Liver (tissue), 9 donors: ENCODE measurements around the gene DPPA2. TPM values are rescaled to one million over a fixed set of nuclear protein-coding genes. Genes with fewer than 3 reads are reported as not detected.

Source experiments
- DNase-seq: peaks from one replicate; pipeline ENCODE4 v3.0.0-alpha.2; 2017; ENCODE audit warnings: low spot score
- H3K27ac ChIP-seq, 2 donors: one replicate each; pipeline ENCODE4 v1.7.0; 2013; ENCODE audit warnings: inconsistent platforms in 2 of 2, low read length in 2 of 2, control low read depth in 1 of 2, low read depth in 1 of 2, mild to moderate bottlenecking in 1 of 2
- H3K27me3 ChIP-seq, 4 donors: one replicate each; pipeline versions ENCODE4 v1.6.1 to v1.7.0; 2013; ENCODE audit warnings: low read length in 3 of 4, inconsistent platforms in 1 of 4, mild to moderate bottlenecking in 1 of 4, moderate library complexity in 1 of 4; ENCODE audit not compliant: control insufficient read depth in 4 of 4, insufficient read depth in 4 of 4
- H3K36me3 ChIP-seq, 4 donors: one replicate each; pipeline versions ENCODE4 v1.6.1 to v1.7.0; 2013; ENCODE audit warnings: low read length in 3 of 4, mild to moderate bottlenecking in 3 of 4, low read depth in 1 of 4, moderate library complexity in 1 of 4; ENCODE audit not compliant: control insufficient read depth in 4 of 4, insufficient read depth in 3 of 4
- H3K4me1 ChIP-seq, 4 donors: one replicate each; pipeline versions ENCODE4 v1.6.1 to v1.7.0; 2013; ENCODE audit warnings: low read length in 3 of 4, mild to moderate bottlenecking in 3 of 4, moderate library complexity in 1 of 4; ENCODE audit not compliant: control insufficient read depth in 4 of 4, insufficient read depth in 4 of 4
- H3K4me3 ChIP-seq, 3 donors: one replicate each; pipeline versions ENCODE4 v1.6.1 to v1.7.0; 2013; ENCODE audit warnings: low read length in 3 of 3, control low read depth in 1 of 3, low read depth in 1 of 3, mild to moderate bottlenecking in 1 of 3
- H3K9ac ChIP-seq, 2 donors: one replicate each; pipeline ENCODE4 v1.7.0; 2013; ENCODE audit warnings: low read length in 2 of 2, mild to moderate bottlenecking in 2 of 2, moderate library complexity in 2 of 2, control low read depth in 1 of 2, low read depth in 1 of 2
- H3K9me3 ChIP-seq, 4 donors: one replicate each; pipeline versions ENCODE4 v1.6.1 to v1.7.0; 2013; ENCODE audit warnings: low read length in 3 of 4; ENCODE audit not compliant: control insufficient read depth in 4 of 4
- EGR1 ChIP-seq, 2 donors: IDR thresholded peaks; 2 replicates each; pipeline ENCODE4 v1.6.1; 2016 to 2018; ENCODE audit warnings: antibody characterized with exemption in 2 of 2, low read depth in 2 of 2
- FOXA1 ChIP-seq: IDR thresholded peaks from 2 replicates; pipeline ENCODE4 v1.6.1; 2016; ENCODE audit warnings: antibody characterized with exemption
- FOXA2 ChIP-seq: IDR thresholded peaks from 2 replicates; pipeline ENCODE4 v1.6.1; 2016; ENCODE audit warnings: antibody characterized with exemption
- GABPA ChIP-seq, 2 donors: IDR thresholded peaks in 1 of 2; conservative IDR thresholded peaks in 1 of 2; 2 replicates each; pipeline ENCODE4 v1.6.1; 2016; ENCODE audit warnings: antibody characterized with exemption in 2 of 2, mild to moderate bottlenecking in 1 of 2, moderate library complexity in 1 of 2
- HNF4A ChIP-seq, 2 donors: conservative IDR thresholded peaks; 2 replicates each; pipeline ENCODE4 v1.6.1; 2016; ENCODE audit warnings: antibody characterized with exemption in 2 of 2, mild to moderate bottlenecking in 2 of 2
- HNF4G ChIP-seq: IDR thresholded peaks from 2 replicates; pipeline ENCODE4 v1.6.1; 2016; ENCODE audit warnings: antibody characterized with exemption
- JUND ChIP-seq, 2 donors: IDR thresholded peaks; 2 replicates each; pipeline ENCODE4 v1.6.1; 2016; ENCODE audit warnings: antibody characterized with exemption in 2 of 2
- MAX ChIP-seq: IDR thresholded peaks from 2 replicates; pipeline ENCODE4 v1.6.1; 2016; ENCODE audit warnings: antibody characterized with exemption
- NR2F2 ChIP-seq: IDR thresholded peaks from 2 replicates; pipeline ENCODE4 v1.6.1; 2016; ENCODE audit warnings: antibody characterized with exemption
- RAD21 ChIP-seq, 2 donors: IDR thresholded peaks; 2 replicates each; pipeline ENCODE4 v1.6.1; 2016; ENCODE audit warnings: antibody characterized with exemption in 2 of 2, mild to moderate bottlenecking in 2 of 2
- REST ChIP-seq: IDR thresholded peaks from 2 replicates; pipeline ENCODE4 v1.6.1; 2016; ENCODE audit warnings: antibody characterized with exemption, mild to moderate bottlenecking
- RXRA ChIP-seq, 2 donors: IDR thresholded peaks; 2 replicates each; pipeline ENCODE4 v1.6.1; 2017 to 2018; ENCODE audit warnings: antibody characterized with exemption in 2 of 2, mild to moderate bottlenecking in 1 of 2
- SP1 ChIP-seq: IDR thresholded peaks from 2 replicates; pipeline ENCODE4 v1.6.1; 2018; ENCODE audit warnings: antibody characterized with exemption, mild to moderate bottlenecking
- TAF1 ChIP-seq: conservative IDR thresholded peaks from 2 replicates; pipeline ENCODE4 v1.6.1; 2016; ENCODE audit warnings: antibody characterized with exemption, mild to moderate bottlenecking
- ZBTB33 ChIP-seq: IDR thresholded peaks from 2 replicates; pipeline ENCODE4 v1.6.1; 2016; ENCODE audit warnings: antibody characterized with exemption
- WGBS: extraction: QIAGEN DNeasy Blood & Tissue Kit; methylation state at CpG from one replicate; pipeline ENCODE4 v1.1.7; 2013; 5-methylcytosine and 5-hydroxymethylcytosine counted together
- polyA plus RNA-seq, 2 donors: library from polyadenylated mRNA; stranded (reverse) in 1 of 2; unstranded in 1 of 2; fragments of 200-250 nt in 1 of 2; fragments of >200 nt in 1 of 2; fragmentation: Nextera tagmentation in 1 of 2; extraction: Ambion mirVana in 1 of 2; gene quantifications; one replicate each; pipeline versions ENCODE4 v1.2.1 to v1.2.3, GENCODE V29; 2013 to 2015
- total RNA-seq, 2 donors: library from RNA; depleted of rRNA; stranded (reverse); fragments of >200 nt; gene quantifications; one replicate each; pipeline ENCODE4 v1.2.3, GENCODE V29; 2014
- TF ChIP-seq, protein P1 (sequence below): IDR thresholded peaks from 2 replicates; pipeline ENCODE4 v1.6.1; 2016; ENCODE audit warnings: antibody characterized with exemption
- TF ChIP-seq, protein P2 (sequence below): fragments of 150-350 bp; IDR thresholded peaks from 2 replicates; pipeline ENCODE4 v1.5.1; 2017; ENCODE audit warnings: improper control_type of control experiment, low read depth, low read length; ENCODE audit not compliant: missing input control
- donor health status: healthy.
- donor health status: healthy.
- donor health status: healthy.
- donor health status: healthy.
- donor health status: healthy.

DPPA2 gene
- total and polyA plus RNA-seq, 4 donors, result not detected

DNA sequence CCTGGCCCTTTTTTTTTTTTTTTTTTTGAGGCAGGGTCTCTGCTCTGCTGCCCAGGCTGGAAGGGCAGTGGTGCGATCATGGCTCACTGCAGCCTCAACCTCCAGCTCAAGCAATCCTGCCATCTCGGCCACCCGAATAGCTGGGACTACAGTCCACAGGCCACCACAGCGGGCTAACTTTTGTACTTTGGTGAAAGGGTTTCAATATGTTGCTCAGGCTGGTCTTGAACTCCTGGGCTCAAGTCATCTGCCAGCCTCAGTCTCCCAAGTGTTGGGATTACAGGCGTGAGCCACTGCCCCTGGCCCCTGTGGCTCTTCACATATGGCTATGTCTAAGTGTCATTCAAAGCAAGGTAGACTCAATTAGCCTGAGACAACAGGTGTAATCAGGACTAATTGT lies 8.8 kb upstream of the DPPA2 start (continued):
- TF ChIP-seq ZBTB33 (no peak), TAF1 (no peak), FOXA2 (no peak), FOXA1 (no peak), GABPA (IDR thresholded peaks at IDR 0.05 in 1 of 2, conservative IDR thresholded peaks at IDR 0.05 in 1 of 2) (no peak), EGR1 (IDR thresholded peaks at IDR 0.05; ENCODE audit: low read depth in 2 of 2) (no peak)

GRCh38 chr3:109313061-109313460 lies 3.3 kb downstream of the DPPA2 start:
- no peaks in the 10 kb centered on the region for H3K4me1 ChIP-seq
- H3K4me3 ChIP-seq, result no peak overlapping the region
- H3K27me3 ChIP-seq, result no peaks in the 10 kb centered on the region
- no peak for DNase-seq
- TF ChIP-seq JUND (IDR thresholded peaks at IDR 0.05) (no peak), TAF1 (no peak), REST (no peak), EGR1 (IDR thresholded peaks at IDR 0.05; ENCODE audit: low read depth in 2 of 2) (no peak), MAX (no peak), GABPA (IDR thresholded peaks at IDR 0.05 in 1 of 2, conservative IDR thresholded peaks at IDR 0.05 in 1 of 2) (no peak), RXRA (IDR thresholded peaks at IDR 0.05) (no peak), FOXA2 (no peak), RAD21 (IDR thresholded peaks at IDR 0.05) (no peak), ZBTB33 (no peak), HNF4G (no peak), HNF4A (conservative IDR thresholded peaks at IDR 0.05) (no peak), SP1 (no peak), NR2F2 (no peak), FOXA1 (no peak)
- TF ChIP-seq, protein P1, sequence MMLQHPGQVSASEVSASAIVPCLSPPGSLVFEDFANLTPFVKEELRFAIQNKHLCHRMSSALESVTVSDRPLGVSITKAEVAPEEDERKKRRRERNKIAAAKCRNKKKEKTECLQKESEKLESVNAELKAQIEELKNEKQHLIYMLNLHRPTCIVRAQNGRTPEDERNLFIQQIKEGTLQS, result no peak
- TF ChIP-seq, protein P2, sequence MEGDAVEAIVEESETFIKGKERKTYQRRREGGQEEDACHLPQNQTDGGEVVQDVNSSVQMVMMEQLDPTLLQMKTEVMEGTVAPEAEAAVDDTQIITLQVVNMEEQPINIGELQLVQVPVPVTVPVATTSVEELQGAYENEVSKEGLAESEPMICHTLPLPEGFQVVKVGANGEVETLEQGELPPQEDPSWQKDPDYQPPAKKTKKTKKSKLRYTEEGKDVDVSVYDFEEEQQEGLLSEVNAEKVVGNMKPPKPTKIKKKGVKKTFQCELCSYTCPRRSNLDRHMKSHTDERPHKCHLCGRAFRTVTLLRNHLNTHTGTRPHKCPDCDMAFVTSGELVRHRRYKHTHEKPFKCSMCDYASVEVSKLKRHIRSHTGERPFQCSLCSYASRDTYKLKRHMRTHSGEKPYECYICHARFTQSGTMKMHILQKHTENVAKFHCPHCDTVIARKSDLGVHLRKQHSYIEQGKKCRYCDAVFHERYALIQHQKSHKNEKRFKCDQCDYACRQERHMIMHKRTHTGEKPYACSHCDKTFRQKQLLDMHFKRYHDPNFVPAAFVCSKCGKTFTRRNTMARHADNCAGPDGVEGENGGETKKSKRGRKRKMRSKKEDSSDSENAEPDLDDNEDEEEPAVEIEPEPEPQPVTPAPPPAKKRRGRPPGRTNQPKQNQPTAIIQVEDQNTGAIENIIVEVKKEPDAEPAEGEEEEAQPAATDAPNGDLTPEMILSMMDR, result no peak
- 82% methylated on average over 1 of the region's 1 CpG for WGBS
- H3K9ac ChIP-seq, result no peak overlapping the region
- H3K36me3 ChIP-seq, result no peaks in the 10 kb centered on the region
- H3K27ac ChIP-seq, result no peak overlapping the region
- no peaks in the 10 kb centered on the region for H3K9me3 ChIP-seq
